ENCODE measurements around the gene SORCS2. TPM values are rescaled to one million over a fixed set of nuclear protein-coding genes. Genes with fewer than 3 reads are reported as not detected.

SORCS2 gene
- total RNA-seq, 4 donors from 2014 or later = 1.1 to 2.5 (median 2.0) TPM

- H3K4me1 ChIP-seq = peaks cover 0 to 12% (median 0%) of the 10 kb centered on the region in 3 donors
- intact Hi-C loops (cut with DNase I) = no loop called here
- no peaks in the 10 kb centered on the region for H3K36me3 ChIP-seq
- H3K4me3 ChIP-seq = no peak overlapping the region
- H3K27ac ChIP-seq = no peak overlapping the region
- no peak for DNase-seq
- no peaks in the 10 kb centered on the region for H3K9me3 ChIP-seq
- TF ChIP-seq CTCF (IDR thresholded peaks at IDR 0.05) = no peak
- no peak for TF ChIP-seq POLR2A (IDR thresholded peaks at IDR 0.05)
- no CpG with 5 or more reads among the region's 7 CpGs for WGBS, 2 donors
- H3K27me3 ChIP-seq = peaks cover 0 to 26% (median 0%) of the 10 kb centered on the region in 4 donors
Observed at GRCh38 chr4:7253341-7253700, 61.0 kb downstream of the SORCS2 start.

- no peak overlapping the region for H3K27ac ChIP-seq
- intact Hi-C loops (cut with DNase I) = no loop called here
- WGBS, 2 donors = 65 to 73% methylated on average over 3 to 4 of the region's 4 CpGs
- no peak for DNase-seq
- H3K27me3 ChIP-seq = peaks cover 0 to 23% (median 0%) of the 10 kb centered on the region in 4 donors
- peaks cover 0 to 12% (median 0%) of the 10 kb centered on the region in 3 donors for H3K4me1 ChIP-seq
- H3K4me3 ChIP-seq = no peak overlapping the region
- TF ChIP-seq POLR2A (IDR thresholded peaks at IDR 0.05) = no peak
- TF ChIP-seq CTCF (IDR thresholded peaks at IDR 0.05) = no peak
- H3K36me3 ChIP-seq = no peaks in the 10 kb centered on the region
- H3K9me3 ChIP-seq = no peaks in the 10 kb centered on the region
Observed at GRCh38 chr4:7253837-7254236, 61.5 kb downstream of the SORCS2 start.

DNA sequence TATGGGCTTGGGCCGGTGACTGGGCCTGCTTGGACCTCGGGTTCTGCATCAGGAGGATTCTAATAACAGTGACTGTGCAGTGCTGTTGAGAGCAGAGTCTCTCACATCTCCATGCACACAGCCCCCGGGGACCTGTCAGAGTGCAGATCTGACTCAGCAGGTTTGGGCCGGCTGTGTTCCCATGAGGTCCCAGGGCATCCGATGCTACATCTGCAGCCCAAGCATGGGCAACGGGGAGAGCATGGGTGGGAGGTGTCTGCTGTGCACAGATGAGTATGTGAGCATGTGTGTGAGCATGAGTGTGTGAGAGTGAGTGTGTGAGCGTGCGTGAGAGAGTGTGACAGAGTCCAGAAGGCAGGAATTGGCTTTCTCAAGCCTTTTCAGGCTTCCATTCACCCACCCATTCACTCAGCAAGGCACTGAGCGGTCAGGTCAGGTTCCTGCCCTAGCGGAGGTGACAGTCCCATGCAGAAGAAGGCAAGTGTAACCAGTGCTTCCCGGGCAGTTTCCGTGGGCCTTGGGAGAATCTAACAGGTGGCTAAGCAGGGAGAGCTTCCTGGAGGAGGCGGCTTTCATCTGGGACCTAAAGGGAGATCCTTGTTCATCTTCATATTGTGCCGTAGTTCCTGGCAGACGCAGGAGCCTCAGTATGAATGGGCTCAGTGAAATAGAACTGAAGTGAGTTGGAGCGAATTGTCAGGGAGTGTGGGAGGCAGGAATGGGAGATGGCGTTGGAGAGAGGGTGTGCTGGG, 62.6 kb downstream of the SORCS2 start:
- DNase-seq = no peak
- no peaks in the 10 kb centered on the region for H3K9me3 ChIP-seq
- WGBS, 2 donors = 71 to 84% methylated on average over 12 of the region's 17 CpGs
- H3K36me3 ChIP-seq = no peaks in the 10 kb centered on the region
- peaks cover 0 to 19% (median 0%) of the 10 kb centered on the region in 4 donors for H3K27me3 ChIP-seq
- no peak overlapping the region for H3K4me3 ChIP-seq
- H3K27ac ChIP-seq = no peak overlapping the region
- peaks cover 0 to 8% (median 0%) of the 10 kb centered on the region in 3 donors for H3K4me1 ChIP-seq
- TF ChIP-seq POLR2A (IDR thresholded peaks at IDR 0.05) (no peak), CTCF (IDR thresholded peaks at IDR 0.05) (no peak)
- intact Hi-C loops (cut with DNase I) = no loop called here

DNA sequence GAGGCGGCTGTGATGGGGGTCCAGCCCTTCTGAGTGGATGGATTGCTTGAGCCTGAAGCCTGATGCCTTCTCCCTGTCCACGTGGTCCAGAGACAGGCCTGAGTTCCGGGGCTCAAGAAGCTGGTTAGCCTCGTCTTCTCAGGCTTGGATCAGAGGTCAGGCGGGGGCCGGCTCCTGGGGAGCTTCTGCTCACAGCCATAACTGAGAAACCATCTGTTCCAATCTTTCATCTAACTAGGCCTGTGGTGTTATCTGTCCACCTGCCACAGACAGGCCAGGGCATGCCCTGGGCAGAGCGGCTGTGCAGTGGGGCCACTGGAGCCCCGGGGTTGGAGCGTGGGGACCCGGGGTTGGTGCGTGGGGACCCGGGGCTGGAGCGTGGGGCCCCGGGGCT, 63.1 kb downstream of the SORCS2 start:
- Histone ChIP-seq H3K36me3 (no peaks in the 10 kb centered on the region), H3K4me1 (peaks cover 0 to 5% (median 0%) of the 10 kb centered on the region in 3 donors), H3K27ac (no peak overlapping the region), H3K4me3 (no peak overlapping the region), H3K27me3 (peaks cover 0 to 21% (median 0%) of the 10 kb centered on the region in 4 donors), H3K9me3 (no peaks in the 10 kb centered on the region)
- intact Hi-C loops (cut with DNase I) = no loop called here
- no peak for TF ChIP-seq POLR2A (IDR thresholded peaks at IDR 0.05)
- TF ChIP-seq CTCF (IDR thresholded peaks at IDR 0.05) = no peak
- DNase-seq = no peak
- WGBS, 2 donors = 85 to 90% methylated on average over 6 to 7 of the region's 14 CpGs

DNA sequence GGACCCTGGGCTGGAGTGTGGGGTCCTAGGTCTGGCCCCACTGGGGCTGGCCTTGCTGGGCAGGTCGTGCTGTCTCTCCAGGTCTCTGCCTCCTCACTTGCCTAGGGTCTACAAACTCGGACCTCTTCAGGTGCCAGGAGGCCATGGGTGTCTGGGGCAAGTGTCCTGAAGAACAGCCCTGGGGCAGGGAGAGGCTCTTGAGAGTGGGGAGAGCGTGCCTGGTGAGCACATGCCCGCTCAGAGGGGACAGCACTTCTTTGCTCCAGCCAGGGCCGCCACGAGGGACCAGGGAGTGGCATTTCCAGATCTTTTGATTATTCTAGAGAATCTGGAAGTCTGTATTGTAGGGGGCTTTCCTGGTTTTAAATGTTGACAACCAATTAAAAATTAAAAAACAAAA, 63.7 kb downstream of the SORCS2 start:
- peaks cover 0 to 5% (median 0%) of the 10 kb centered on the region in 3 donors for H3K4me1 ChIP-seq
- TF ChIP-seq CTCF (IDR thresholded peaks at IDR 0.05) = no peak
- no peak overlapping the region for H3K27ac ChIP-seq
- no peak for DNase-seq
- no peak overlapping the region for H3K4me3 ChIP-seq
- H3K27me3 ChIP-seq = peaks cover 0 to 21% (median 0%) of the 10 kb centered on the region in 4 donors
- H3K36me3 ChIP-seq = no peaks in the 10 kb centered on the region
- 75% methylated on average over 3 of the region's 6 CpGs; no CpG with 5 or more reads in 1 of the 2 donors for WGBS, 2 donors
- intact Hi-C loops (cut with DNase I) = no loop called here
- H3K9me3 ChIP-seq = no peaks in the 10 kb centered on the region

Measured in esophagus squamous epithelium (tissue), 5 donors.